PFSK-1 (cell line): ENCODE data around the gene RALBP1.

ENCODE experiments used
- FOXP2 ChIP-seq: optimal IDR thresholded peaks from 2 replicates; pipeline ENCODE3; 2011; ENCODE audit warnings: borderline replicate concordance, control low read depth, inconsistent platforms; ENCODE audit not compliant: insufficient read depth; ENCODE audit errors: extremely low read length, extremely low read depth
- POLR2AphosphoS5 ChIP-seq: IDR thresholded peaks from 2 replicates; pipeline ENCODE4 v1.6.1; 2012; ENCODE audit warnings: low read depth, mild to moderate bottlenecking, control low read depth, low read length, moderate library complexity
- REST ChIP-seq, 2 experiments: IDR thresholded peaks; 2 replicates each; pipeline versions ENCODE4 v1.6.1 to v1.8.0; 2011 to 2012; ENCODE audit warnings: low read depth in 2 of 2, low read length in 2 of 2, control low read depth in 1 of 2, inconsistent platforms in 1 of 2, mild to moderate bottlenecking in 1 of 2, moderate library complexity in 1 of 2; ENCODE audit not compliant: insufficient read depth in 1 of 2
- SIN3A ChIP-seq: IDR thresholded peaks from 2 replicates; pipeline ENCODE4 v1.6.1; 2012; ENCODE audit warnings: mild to moderate bottlenecking, low read length, moderate library complexity, borderline replicate concordance; ENCODE audit not compliant: insufficient read depth
- TAF1 ChIP-seq: IDR thresholded peaks from 2 replicates; pipeline ENCODE4 v1.6.1; 2012; ENCODE audit warnings: low read length, control low read depth, borderline replicate concordance; ENCODE audit not compliant: insufficient read depth

GRCh38 chr18:9516437-9517064, 41.2 kb downstream of the RALBP1 start:
- TF ChIP-seq POLR2AphosphoS5 (no peak), REST (IDR thresholded peaks at IDR 0.05; ENCODE audit: insufficient read depth in 1 of 2, low read depth in 2 of 2, low read length in 2 of 2) (no peak), TAF1 (no peak), SIN3A (no peak), FOXP2 (no peak)
